SK-N-SH (cell line): ENCODE measurements around the gene CFAP107. TPM values are rescaled to one million over a fixed set of nuclear protein-coding genes. Genes with fewer than 3 reads are reported as not detected.

Experiments
- CTCF ChIA-PET: fragments of 300-600, 350-600 bp; formaldehyde crosslinking; extraction: SDS; loops from one replicate; lab custom pipeline; 2021; lab: Yijun Ruan, JAX
- POLR2A ChIA-PET: fragments of 350-600 bp; sonication (Branson Sonifier 250); formaldehyde crosslinking; extraction: SDS; loops from one replicate; lab custom pipeline; 2020; ENCODE audit warnings: antibody characterized with exemption, inconsistent platforms; lab: Yijun Ruan, JAX
- DNase-seq: peaks from one replicate; pipeline ENCODE4 v3.0.0; 2012
- H2AFZ ChIP-seq: fragments of 200-600 bp; sonication (generic); 2 replicates; pipeline ENCODE4 v1.8.1; 2016; ENCODE audit warnings: antibody characterized with exemption, mild to moderate bottlenecking, low read depth
- H3F3A ChIP-seq: fragments of 200-600 bp; sonication (generic); replicated peaks from 2 replicates; pipeline ENCODE3; 2016; ENCODE audit warnings: antibody characterized with exemption, mild to moderate bottlenecking; ENCODE audit not compliant: insufficient read depth
- H3K27ac ChIP-seq, 2 experiments: fragments of 200-500 bp in 1 of 2; fragments of 200-600 bp in 1 of 2; sonication (Bioruptor generic) in 1 of 2; sonication (generic), shearing (Covaris generic) in 1 of 2; 2 replicates each; pipeline versions ENCODE4 v1.5.1 to v1.6.1; 2014 to 2016; ENCODE audit warnings: low read depth in 2 of 2, inconsistent platforms in 1 of 2, low read length in 1 of 2, mild to moderate bottlenecking in 1 of 2, mixed read lengths in 1 of 2
- H3K27me3 ChIP-seq: fragments of 200-600 bp; sonication (generic), shearing (Covaris generic); 2 replicates; pipeline ENCODE4 v1.6.1; 2016; ENCODE audit warnings: mixed run types; ENCODE audit not compliant: insufficient read depth
- H3K36me3 ChIP-seq, 2 experiments: fragments of 200-500 bp in 1 of 2; fragments of 200-600 bp in 1 of 2; sonication (Bioruptor generic) in 1 of 2; sonication (generic) in 1 of 2; replicated peaks in 1 of 2; 2 replicates each; pipeline versions ENCODE3 to v1.5.1; 2014 to 2016; ENCODE audit warnings: low read length in 1 of 2, mild to moderate bottlenecking in 1 of 2; ENCODE audit not compliant: insufficient read depth in 2 of 2, control insufficient read depth in 1 of 2
- H3K4me1 ChIP-seq, 2 experiments: fragments of 200-500 bp in 1 of 2; fragments of 200-600 bp in 1 of 2; sonication (Bioruptor generic) in 1 of 2; sonication (generic), shearing (Covaris generic) in 1 of 2; 2 replicates each; pipeline versions ENCODE4 v1.5.1 to v1.6.1; 2014 to 2016; ENCODE audit warnings: low read depth in 1 of 2, low read length in 1 of 2, mixed run types in 1 of 2; ENCODE audit not compliant: insufficient read depth in 2 of 2, control insufficient read depth in 1 of 2
- H3K4me2 ChIP-seq: fragments of 200-600 bp; sonication (generic), shearing (Covaris generic); 2 replicates; pipeline ENCODE4 v1.6.1; 2017; ENCODE audit warnings: mixed run types
- H3K4me3 ChIP-seq, 2 experiments: fragments of 200-500 bp in 1 of 2; fragments of 200-600 bp in 1 of 2; sonication (Bioruptor generic) in 1 of 2; sonication (generic), shearing (Covaris generic) in 1 of 2; 2 replicates each; pipeline versions ENCODE4 v1.5.1 to v1.8.1; 2014 to 2016; ENCODE audit warnings: low read depth in 2 of 2, inconsistent platforms in 1 of 2, low read length in 1 of 2, mild to moderate bottlenecking in 1 of 2, mixed read lengths in 1 of 2, moderate library complexity in 1 of 2
- H3K79me2 ChIP-seq: fragments of 200-600 bp; sonication (generic); 2 replicates; pipeline ENCODE4 v1.8.1; 2017; ENCODE audit warnings: mild to moderate bottlenecking; ENCODE audit not compliant: insufficient read depth
- H3K9ac ChIP-seq: fragments of 200-600 bp; sonication (generic); 2 replicates; pipeline ENCODE4 v1.6.1; 2017; ENCODE audit warnings: mixed run types
- H3K9me2 ChIP-seq: fragments of 200-600 bp; sonication (generic); 2 replicates; pipeline ENCODE4 v1.6.1; 2017; ENCODE audit warnings: mixed run types
- H3K9me3 ChIP-seq: fragments of 200-600 bp; sonication (generic); 2 replicates; pipeline ENCODE4 v1.6.1; 2017; ENCODE audit warnings: mixed run types, mild to moderate bottlenecking, moderate library complexity
- H4K20me1 ChIP-seq: fragments of 200-600 bp; sonication (generic); 2 replicates; pipeline ENCODE4 v1.6.1; 2017; ENCODE audit warnings: mild to moderate bottlenecking, mixed run types; ENCODE audit not compliant: insufficient read depth
- CTCF ChIP-seq: fragments of 200-600 bp; sonication (generic); IDR thresholded peaks from 2 replicates; pipeline ENCODE4 v1.6.1; 2017; ENCODE audit warnings: antibody characterized with exemption, mild to moderate bottlenecking, moderate library complexity
- ELF1 ChIP-seq: IDR thresholded peaks from 2 replicates; pipeline ENCODE4 v1.4.0; 2012
- EZH2phosphoT487 ChIP-seq: fragments of 200-600 bp; sonication (generic); IDR thresholded peaks from 2 replicates; pipeline ENCODE4 v1.6.1; 2017; ENCODE audit warnings: low read depth, mixed run types, mild to moderate bottlenecking, antibody characterized with exemption, moderate library complexity, borderline replicate concordance
- FOXM1 ChIP-seq: IDR thresholded peaks from 2 replicates; pipeline ENCODE4 v1.4.0; 2012; ENCODE audit warnings: low read depth, mild to moderate bottlenecking
- IRF3 ChIP-seq: fragments of 150-350 bp; IDR thresholded peaks from 2 replicates; pipeline ENCODE4 v1.6.1; 2016; ENCODE audit warnings: mild to moderate bottlenecking, low read depth, low read length
- JUND ChIP-seq: IDR thresholded peaks from 2 replicates; pipeline ENCODE4 v1.4.0; 2012
- MAX ChIP-seq: IDR thresholded peaks from 2 replicates; pipeline ENCODE4 v1.4.0; 2012; ENCODE audit warnings: low read depth
- NRF1 ChIP-seq: IDR thresholded peaks from 2 replicates; pipeline ENCODE4 v1.6.1; 2012; ENCODE audit warnings: low read depth, mild to moderate bottlenecking, low read length
- PBX3 ChIP-seq: IDR thresholded peaks from 2 replicates; pipeline ENCODE4; 2012
- POLR2AphosphoS5 ChIP-seq: IDR thresholded peaks from 2 replicates; pipeline ENCODE4 v1.6.1; 2012; ENCODE audit warnings: low read depth, low read length
- RAD21 ChIP-seq: IDR thresholded peaks from 2 replicates; pipeline ENCODE4 v1.6.1; 2012; ENCODE audit warnings: mild to moderate bottlenecking, low read length
- RXRA ChIP-seq: IDR thresholded peaks from 2 replicates; pipeline ENCODE4 v1.4.0; 2012; ENCODE audit warnings: low read depth, mild to moderate bottlenecking, borderline replicate concordance
- SIN3A ChIP-seq: IDR thresholded peaks from 2 replicates; pipeline ENCODE4 v1.6.1; 2012; ENCODE audit warnings: low read depth, mild to moderate bottlenecking, low read length, moderate library complexity, borderline replicate concordance
- SMC3 ChIP-seq: IDR thresholded peaks from 2 replicates; pipeline ENCODE4 v1.6.1; 2012; ENCODE audit warnings: low read depth, low read length, improper control_type of control experiment
- TAF1 ChIP-seq: IDR thresholded peaks from 2 replicates; pipeline ENCODE4 v1.6.1; 2012; ENCODE audit warnings: low read depth, mild to moderate bottlenecking, low read length, moderate library complexity, borderline replicate concordance
- TEAD4 ChIP-seq: IDR thresholded peaks from 2 replicates; pipeline ENCODE4 v1.4.0; 2012; ENCODE audit warnings: mild to moderate bottlenecking, borderline replicate concordance; ENCODE audit not compliant: insufficient read depth
- USF1 ChIP-seq: IDR thresholded peaks from 2 replicates; pipeline ENCODE4 v1.4.0; 2012; ENCODE audit warnings: low read depth, borderline replicate concordance
- USF2 ChIP-seq: fragments of 150-350 bp; IDR thresholded peaks from 2 replicates; pipeline ENCODE4 v1.6.1; 2017; ENCODE audit warnings: antibody characterized with exemption, low read length, low read depth, borderline replicate concordance
- YY1 ChIP-seq: IDR thresholded peaks from 2 replicates; pipeline ENCODE4 v1.4.0; 2012; ENCODE audit warnings: low read depth, mild to moderate bottlenecking
- ZBTB33 ChIP-seq: IDR thresholded peaks from 2 replicates; pipeline ENCODE4 v1.4.0; 2012; ENCODE audit warnings: low read depth, borderline replicate concordance
- WGBS: methylation state at CpG from one replicate; pipeline ENCODE4 v1.1.6; 2017; ENCODE audit warnings: low lambda C conversion rate; 5-methylcytosine and 5-hydroxymethylcytosine counted together
- polyA plus RNA-seq, 3 experiments: library from polyadenylated mRNA; depleted of rRNA; stranded (reverse); fragments of >200 nt; gene quantifications; 2 replicates each; pipeline ENCODE4 v1.2.3, GENCODE V29; 2012

The CFAP107 gene
- polyA plus RNA-seq, 1 of the 3 experiments (the other 2 are of a cell fraction) = not detected

GRCh38 chr1:12771186-12771585 is 25.2 kb downstream of the CFAP107 start:
- Histone ChIP-seq H3K27ac (no peak overlapping the region), H2AFZ (no peak overlapping the region), H3K36me3 (no peaks in the 10 kb centered on the region), H3K9me2 (no peaks in the 10 kb centered on the region), H3K9me3 (no peaks in the 10 kb centered on the region), H3K79me2 (no peaks in the 10 kb centered on the region), H3F3A (no peaks in the 10 kb centered on the region), H3K27me3 (no peaks in the 10 kb centered on the region; the same call in 1 of the 2 replicates), H4K20me1 (no peaks in the 10 kb centered on the region), H3K4me3 (no peak overlapping the region), H3K9ac (no peak overlapping the region), H3K4me2 (no peak overlapping the region), H3K4me1 (no peaks in the 10 kb centered on the region)
- ChIA-PET POLR2A (no interaction called here), CTCF (interaction anchor here (2.2 kb wide), 1 partner anchor 10 kb away, joined by 5 read pairs; no protein-coding TSS in a partner anchor)
- 5% methylated on average over 5 of the region's 5 CpGs for WGBS
- TF ChIP-seq RAD21 = no peak
- TF ChIP-seq RXRA = no peak
- TF ChIP-seq TAF1 = no peak
- TF ChIP-seq SIN3A = no peak
- no peak for DNase-seq

- CTCF ChIA-PET = no interaction called here
- Histone ChIP-seq H3K9me2 (no peaks in the 10 kb centered on the region), H3F3A (no peaks in the 10 kb centered on the region), H3K9ac (no peak overlapping the region), H3K4me3 (no peak overlapping the region), H3K79me2 (no peaks in the 10 kb centered on the region), H3K36me3 (no peaks in the 10 kb centered on the region), H2AFZ (no peak overlapping the region), H3K4me1 (no peaks in the 10 kb centered on the region), H4K20me1 (no peaks in the 10 kb centered on the region), H3K27ac (no peak overlapping the region), H3K27me3 (no peaks in the 10 kb centered on the region; the same call in 1 of the 2 replicates), H3K4me2 (no peak overlapping the region), H3K9me3 (no peaks in the 10 kb centered on the region)
- DNase-seq = no peak
- WGBS = 13% methylated on average over 5 of the region's 5 CpGs
- TF ChIP-seq EZH2phosphoT487 (no peak), ZBTB33 (no peak), USF1 (no peak), NRF1 (no peak), POLR2AphosphoS5 (no peak), RAD21 (no peak), MAX (no peak), YY1 (no peak), SMC3 (no peak), JUND (no peak), IRF3 (no peak), ELF1 (no peak), FOXM1 (no peak), TEAD4 (no peak), USF2 (no peak), PBX3 (no peak), CTCF (no peak)
- POLR2A ChIA-PET = no interaction called here
These were observed 26.5 kb downstream of the CFAP107 start for GRCh38 chr1:12772520-12772919.
